Measurements from ENCODE around the gene FBXW11.

Gene FBXW11

DNA sequence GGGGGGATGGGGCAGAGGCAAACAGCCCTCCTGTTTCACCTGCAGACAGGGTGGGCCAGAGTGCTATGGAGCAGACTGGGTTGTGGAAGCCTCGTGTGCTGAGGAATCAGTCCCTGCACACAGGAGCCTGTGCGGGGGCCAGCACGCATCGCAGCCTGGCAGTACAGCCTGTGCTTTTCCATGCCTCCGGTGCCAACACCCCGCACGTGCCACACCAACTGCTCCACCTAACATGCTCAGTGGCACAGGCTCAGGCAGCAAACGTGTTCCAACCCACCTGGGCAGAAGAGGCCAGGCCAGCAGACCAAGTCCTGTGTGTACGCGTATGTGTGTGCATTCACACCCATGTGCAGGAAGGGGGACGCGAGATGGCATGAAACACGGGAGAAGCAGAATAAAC is 37.4 kb upstream of the FBXW11 start:
- H3K36me3 ChIP-seq (ENCODE audit: low read depth): peaks cover 12% of the 10 kb centered on the region
- ATAC-seq (ENCODE audit: low read depth): no peak

DNA sequence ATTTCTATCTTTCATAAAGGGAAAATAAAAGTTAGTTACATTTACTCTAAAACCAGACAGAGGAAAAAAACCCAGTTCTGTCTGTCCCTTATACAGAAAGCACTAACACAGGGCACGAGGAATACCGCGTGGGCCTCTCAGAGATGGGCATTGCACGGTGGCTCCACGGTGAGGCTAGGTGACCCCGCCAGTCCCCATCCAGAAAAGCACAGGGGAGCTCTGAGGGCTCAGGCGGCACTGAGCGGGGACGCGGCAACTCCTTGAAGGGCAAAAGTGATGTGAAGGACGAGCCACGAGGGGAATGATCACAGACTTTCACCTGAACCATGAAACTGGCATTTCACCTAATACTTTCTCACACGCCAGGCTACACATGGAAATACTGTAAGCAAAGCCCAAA is 35.7 kb upstream of the FBXW11 start:
- Histone ChIP-seq H3K27me3 (ENCODE audit: insufficient read depth, poor library complexity, severe bottlenecking) (no peaks in the 10 kb centered on the region), H3K4me1 (ENCODE audit: insufficient read depth, poor library complexity, severe bottlenecking) (no peaks in the 10 kb centered on the region), H3K36me3 (ENCODE audit: low read depth) (peaks cover 12% of the 10 kb centered on the region), H3K9me3 (ENCODE audit: severe bottlenecking) (no peaks in the 10 kb centered on the region), H3K4me3 (ENCODE audit: severe bottlenecking) (no peak overlapping the region), H3K27ac (ENCODE audit: poor library complexity, severe bottlenecking) (no peak overlapping the region)
- ATAC-seq (ENCODE audit: low read depth) (no peak), DNase-seq (ENCODE audit: low spot score) (no peak)
- TF ChIP-seq, protein P1, sequence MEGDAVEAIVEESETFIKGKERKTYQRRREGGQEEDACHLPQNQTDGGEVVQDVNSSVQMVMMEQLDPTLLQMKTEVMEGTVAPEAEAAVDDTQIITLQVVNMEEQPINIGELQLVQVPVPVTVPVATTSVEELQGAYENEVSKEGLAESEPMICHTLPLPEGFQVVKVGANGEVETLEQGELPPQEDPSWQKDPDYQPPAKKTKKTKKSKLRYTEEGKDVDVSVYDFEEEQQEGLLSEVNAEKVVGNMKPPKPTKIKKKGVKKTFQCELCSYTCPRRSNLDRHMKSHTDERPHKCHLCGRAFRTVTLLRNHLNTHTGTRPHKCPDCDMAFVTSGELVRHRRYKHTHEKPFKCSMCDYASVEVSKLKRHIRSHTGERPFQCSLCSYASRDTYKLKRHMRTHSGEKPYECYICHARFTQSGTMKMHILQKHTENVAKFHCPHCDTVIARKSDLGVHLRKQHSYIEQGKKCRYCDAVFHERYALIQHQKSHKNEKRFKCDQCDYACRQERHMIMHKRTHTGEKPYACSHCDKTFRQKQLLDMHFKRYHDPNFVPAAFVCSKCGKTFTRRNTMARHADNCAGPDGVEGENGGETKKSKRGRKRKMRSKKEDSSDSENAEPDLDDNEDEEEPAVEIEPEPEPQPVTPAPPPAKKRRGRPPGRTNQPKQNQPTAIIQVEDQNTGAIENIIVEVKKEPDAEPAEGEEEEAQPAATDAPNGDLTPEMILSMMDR (IDR thresholded peaks at IDR 0.05; ENCODE audit: poor library complexity, severe bottlenecking): no peak

More for the DNA sequence above, 37.4 kb upstream of the FBXW11 start:
- no peak overlapping the region for H3K4me3 ChIP-seq (ENCODE audit: severe bottlenecking)
- H3K27ac ChIP-seq (ENCODE audit: poor library complexity, severe bottlenecking): no peak overlapping the region
- no peaks in the 10 kb centered on the region for H3K27me3 ChIP-seq (ENCODE audit: insufficient read depth, poor library complexity, severe bottlenecking)
- H3K4me1 ChIP-seq (ENCODE audit: insufficient read depth, poor library complexity, severe bottlenecking): no peaks in the 10 kb centered on the region
- H3K9me3 ChIP-seq (ENCODE audit: severe bottlenecking): no peaks in the 10 kb centered on the region
- no peak for DNase-seq (ENCODE audit: low spot score)
- TF ChIP-seq, protein P1 (IDR thresholded peaks at IDR 0.05; ENCODE audit: poor library complexity, severe bottlenecking): no peak

DNA sequence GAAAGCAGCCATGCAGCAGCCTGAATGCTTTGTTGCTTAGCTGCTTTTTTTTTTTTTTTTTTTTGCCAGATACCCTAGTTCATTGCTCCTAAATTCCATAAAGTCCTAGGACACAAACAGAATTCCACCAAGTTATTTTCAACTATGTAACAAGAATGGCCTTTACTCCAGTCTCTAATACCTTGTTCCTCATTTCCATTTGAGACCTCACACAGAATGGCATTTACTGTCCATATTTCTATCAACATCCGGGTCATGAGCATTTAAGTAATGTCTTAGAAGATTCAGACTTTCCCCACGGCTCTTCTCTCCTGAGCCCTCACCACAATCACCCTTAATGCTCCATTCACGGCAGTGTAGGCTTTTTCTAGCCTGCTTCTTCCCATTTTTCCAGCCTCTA is 31.7 kb upstream of the FBXW11 start:
- Histone ChIP-seq H3K27me3 (ENCODE audit: insufficient read depth, poor library complexity, severe bottlenecking) (no peaks in the 10 kb centered on the region), H3K36me3 (ENCODE audit: low read depth) (0 out of 2 replicates have a peak, but pooled peaks cover under 1% of the 10 kb centered on the region), H3K4me1 (ENCODE audit: insufficient read depth, poor library complexity, severe bottlenecking) (no peaks in the 10 kb centered on the region), H3K4me3 (ENCODE audit: severe bottlenecking) (no peak overlapping the region), H3K27ac (ENCODE audit: poor library complexity, severe bottlenecking) (no peak overlapping the region), H3K9me3 (ENCODE audit: severe bottlenecking) (no peaks in the 10 kb centered on the region)
- TF ChIP-seq, protein P1 (IDR thresholded peaks at IDR 0.05; ENCODE audit: poor library complexity, severe bottlenecking): no peak
- ATAC-seq (ENCODE audit: low read depth) (no peak), DNase-seq (ENCODE audit: low spot score) (no peak)

DNA sequence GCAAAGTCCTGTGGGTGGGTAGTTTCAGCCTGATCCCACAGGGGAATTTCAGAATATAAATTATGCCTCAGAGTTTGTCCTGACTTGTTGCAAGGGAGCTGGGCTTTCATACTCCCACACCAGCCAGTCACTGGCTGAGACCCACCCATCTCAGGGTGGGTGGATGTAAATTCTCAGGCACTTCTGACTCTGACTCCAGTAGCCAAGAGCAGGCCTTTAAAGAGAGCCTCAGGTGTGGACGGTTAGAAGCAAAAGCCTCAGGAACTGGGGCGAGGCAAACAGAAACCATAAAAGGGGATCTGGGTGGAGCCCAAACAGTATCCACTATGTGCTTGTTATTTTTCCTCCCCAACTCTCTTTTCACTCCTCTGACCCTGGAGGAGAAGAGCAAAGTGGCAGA is 28.6 kb upstream of the FBXW11 start:
- Histone ChIP-seq H3K36me3 (ENCODE audit: low read depth) (no peaks in the 10 kb centered on the region), H3K9me3 (ENCODE audit: severe bottlenecking) (no peaks in the 10 kb centered on the region), H3K27ac (ENCODE audit: poor library complexity, severe bottlenecking) (no peak overlapping the region), H3K27me3 (ENCODE audit: insufficient read depth, poor library complexity, severe bottlenecking) (no peaks in the 10 kb centered on the region), H3K4me1 (ENCODE audit: insufficient read depth, poor library complexity, severe bottlenecking) (no peaks in the 10 kb centered on the region), H3K4me3 (ENCODE audit: severe bottlenecking) (no peak overlapping the region)
- TF ChIP-seq, protein P1 (IDR thresholded peaks at IDR 0.05; ENCODE audit: poor library complexity, severe bottlenecking): no peak
- DNase-seq (ENCODE audit: low spot score) (no peak), ATAC-seq (ENCODE audit: low read depth) (peak; percentile 60)

DNA sequence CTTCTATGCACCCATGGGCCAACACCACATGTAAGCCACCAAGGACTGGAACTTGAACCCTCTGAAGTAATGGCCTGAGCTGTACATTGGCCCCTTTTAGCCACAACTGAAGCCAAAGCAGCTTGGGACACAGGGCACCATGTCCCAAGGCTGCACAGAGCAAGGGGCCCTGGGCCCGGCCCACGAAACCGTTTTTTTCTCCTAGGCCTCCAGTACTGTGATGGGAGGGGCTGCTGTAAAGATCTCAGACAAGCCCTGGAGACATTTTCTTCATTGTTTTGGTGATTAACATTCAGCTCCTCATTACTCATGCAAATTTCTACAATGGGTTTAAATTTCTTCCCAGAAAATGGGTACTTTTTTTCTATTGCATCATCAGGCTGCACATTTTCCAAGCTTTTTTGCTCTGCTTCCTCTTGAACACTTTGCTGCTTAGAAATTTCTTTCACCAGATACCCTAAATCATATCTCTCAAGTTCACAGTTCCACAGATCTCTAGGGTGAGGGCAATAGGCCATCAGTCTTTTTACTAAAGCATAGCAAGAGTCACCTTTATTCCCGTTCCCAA is 25.5 kb upstream of the FBXW11 start:
- H3K27ac ChIP-seq (ENCODE audit: poor library complexity, severe bottlenecking): no peak overlapping the region
- DNase-seq (ENCODE audit: low spot score) (no peak), ATAC-seq (ENCODE audit: low read depth) (no peak)
- no peaks in the 10 kb centered on the region for H3K4me1 ChIP-seq (ENCODE audit: insufficient read depth, poor library complexity, severe bottlenecking)
- TF ChIP-seq, protein P1 (IDR thresholded peaks at IDR 0.05; ENCODE audit: poor library complexity, severe bottlenecking): no peak
- no peaks in the 10 kb centered on the region for H3K36me3 ChIP-seq (ENCODE audit: low read depth)
- no peaks in the 10 kb centered on the region for H3K9me3 ChIP-seq (ENCODE audit: severe bottlenecking)
- no peak overlapping the region for H3K4me3 ChIP-seq (ENCODE audit: severe bottlenecking)
- no peaks in the 10 kb centered on the region for H3K27me3 ChIP-seq (ENCODE audit: insufficient read depth, poor library complexity, severe bottlenecking)

Measured in RWPE2 (cell line).